D721Med (cell line): ENCODE data around the gene PTDSS2.

Source experiments
- DNase-seq: peaks from one replicate; pipeline ENCODE4 v3.0.0; 2011; ENCODE audit warnings: low spot score; ENCODE audit not compliant: insufficient read length
- FAIRE-seq: peaks from 2 replicates; lab custom pipeline; 2011; peaks lifted over from hg19 to GRCh38; lab: Jason Lieb, UNC
- TF ChIP-seq, protein P1 (sequence below): IDR thresholded peaks from 2 replicates; pipeline ENCODE4 v1.5.1; 2012; ENCODE audit warnings: mild to moderate bottlenecking, control low read depth; ENCODE audit not compliant: insufficient read depth; ENCODE audit errors: missing control alignments

Gene PTDSS2

GRCh38 chr11:405954-406795 is 43.9 kb upstream of the PTDSS2 start:
- TF ChIP-seq, protein P1, sequence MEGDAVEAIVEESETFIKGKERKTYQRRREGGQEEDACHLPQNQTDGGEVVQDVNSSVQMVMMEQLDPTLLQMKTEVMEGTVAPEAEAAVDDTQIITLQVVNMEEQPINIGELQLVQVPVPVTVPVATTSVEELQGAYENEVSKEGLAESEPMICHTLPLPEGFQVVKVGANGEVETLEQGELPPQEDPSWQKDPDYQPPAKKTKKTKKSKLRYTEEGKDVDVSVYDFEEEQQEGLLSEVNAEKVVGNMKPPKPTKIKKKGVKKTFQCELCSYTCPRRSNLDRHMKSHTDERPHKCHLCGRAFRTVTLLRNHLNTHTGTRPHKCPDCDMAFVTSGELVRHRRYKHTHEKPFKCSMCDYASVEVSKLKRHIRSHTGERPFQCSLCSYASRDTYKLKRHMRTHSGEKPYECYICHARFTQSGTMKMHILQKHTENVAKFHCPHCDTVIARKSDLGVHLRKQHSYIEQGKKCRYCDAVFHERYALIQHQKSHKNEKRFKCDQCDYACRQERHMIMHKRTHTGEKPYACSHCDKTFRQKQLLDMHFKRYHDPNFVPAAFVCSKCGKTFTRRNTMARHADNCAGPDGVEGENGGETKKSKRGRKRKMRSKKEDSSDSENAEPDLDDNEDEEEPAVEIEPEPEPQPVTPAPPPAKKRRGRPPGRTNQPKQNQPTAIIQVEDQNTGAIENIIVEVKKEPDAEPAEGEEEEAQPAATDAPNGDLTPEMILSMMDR, result no peak
- DNase-seq, result no peak
- no peak for FAIRE-seq

DNA sequence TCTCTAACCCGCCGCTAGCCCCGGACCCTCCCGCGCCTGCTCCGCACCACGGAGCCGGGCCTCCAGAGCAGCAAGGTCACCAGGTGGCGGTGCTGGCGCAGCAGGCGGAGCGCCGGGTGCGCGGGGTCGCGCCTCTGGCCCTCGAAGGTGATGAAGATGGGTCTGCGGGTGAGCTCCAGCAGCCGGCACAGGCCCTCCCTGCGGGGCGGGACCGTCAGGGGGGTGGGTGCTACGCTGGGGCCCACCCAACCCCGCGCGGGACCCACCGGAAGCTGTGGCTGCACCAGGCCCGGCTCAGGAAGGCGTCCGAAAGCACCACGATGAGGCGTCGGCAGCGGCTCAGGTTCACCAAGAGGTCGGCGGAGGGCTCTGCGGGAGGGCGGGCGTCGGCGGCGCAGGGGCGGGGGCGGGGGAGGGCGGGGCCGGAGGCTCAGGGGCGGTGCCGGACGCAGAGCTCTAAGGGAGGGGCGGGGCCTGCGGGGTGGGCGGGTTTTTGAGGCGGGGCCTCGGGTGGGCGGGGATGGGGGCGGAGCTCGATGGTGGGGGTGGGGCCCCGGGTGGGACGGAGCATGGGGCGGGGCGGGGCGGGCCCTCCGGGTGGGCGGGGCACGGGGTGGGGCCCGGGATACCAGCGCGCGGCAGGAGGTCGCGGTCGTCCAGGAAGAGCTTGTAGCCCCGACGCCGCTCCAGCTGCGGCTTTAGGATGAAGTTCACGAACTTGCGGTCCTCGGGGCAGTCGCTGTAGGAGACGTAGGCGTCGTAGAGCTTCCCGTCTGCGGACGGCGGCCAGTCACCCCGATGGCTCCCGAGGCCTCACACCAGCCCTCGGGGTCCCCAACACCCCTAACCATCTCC is 43.1 kb upstream of the PTDSS2 start:
- FAIRE-seq, result no peak
- TF ChIP-seq, protein P1, result peak; percentile 3
- DNase-seq, result no peak

DNA sequence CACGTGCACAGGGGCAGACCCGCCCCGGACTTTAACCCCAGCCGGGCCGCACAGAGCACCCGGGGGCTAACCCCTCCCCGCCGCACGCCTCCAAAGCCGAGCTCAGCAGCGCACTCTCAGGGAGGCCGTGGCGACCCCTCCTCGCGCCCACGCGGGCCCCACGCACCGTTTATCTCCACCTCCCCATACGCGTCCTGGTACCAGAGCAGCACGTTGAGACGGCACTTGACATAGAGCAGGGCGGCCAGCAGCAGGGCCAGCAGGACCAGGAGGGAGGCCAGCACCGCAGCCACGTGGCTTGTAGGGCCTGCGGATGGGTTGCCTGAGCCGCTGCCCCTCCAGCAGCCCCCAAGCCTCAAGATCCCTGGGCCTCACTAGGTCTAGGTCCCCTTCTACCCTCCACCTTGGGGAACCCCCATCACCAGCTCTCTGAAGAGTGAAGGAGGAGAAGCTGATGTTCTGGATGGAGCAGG is 42.4 kb upstream of the PTDSS2 start:
- FAIRE-seq (no peak), DNase-seq (no peak)
- TF ChIP-seq, protein P1, result no peak

DNA sequence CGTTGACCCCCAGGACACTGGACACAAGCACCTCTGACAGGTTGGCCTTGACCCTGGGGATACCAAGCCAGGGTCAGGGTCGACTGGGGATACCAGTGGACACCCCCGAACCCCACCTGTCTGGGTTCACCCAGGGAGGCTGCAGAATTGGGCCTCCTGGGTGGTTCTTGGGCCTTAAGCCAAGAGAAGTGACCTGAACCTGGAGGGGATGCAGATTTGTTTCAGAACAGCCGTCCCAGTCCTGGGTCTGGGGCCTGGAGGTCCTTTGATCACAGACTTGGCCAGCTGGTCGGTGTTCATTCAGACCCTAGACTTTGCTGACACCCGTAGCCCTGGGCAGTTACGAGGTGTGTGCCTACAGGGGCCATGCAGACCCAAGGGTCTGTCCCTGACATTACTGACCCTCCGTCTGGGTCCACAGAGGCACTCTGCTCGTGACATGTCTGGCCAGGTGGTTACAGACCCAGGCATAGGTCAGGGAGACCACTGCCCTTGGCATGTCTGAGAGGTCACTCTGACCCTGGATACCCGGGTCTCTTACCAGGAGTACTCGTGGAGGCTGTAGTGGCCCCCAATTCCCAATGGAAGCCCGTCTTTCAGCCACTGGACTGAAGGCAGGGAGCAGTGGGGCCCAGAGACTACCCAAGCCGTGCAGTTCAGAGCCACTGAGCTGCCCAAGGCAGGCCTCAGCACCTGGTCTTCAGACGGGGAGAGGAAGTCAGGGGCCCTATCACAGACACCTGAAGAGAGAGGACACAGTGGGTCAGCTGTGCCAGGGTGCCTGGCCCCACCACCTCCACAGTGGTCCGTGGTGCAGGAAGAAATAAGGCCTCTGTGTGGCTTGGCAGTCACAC is 41.7 kb upstream of the PTDSS2 start:
- FAIRE-seq, result no peak

DNA sequence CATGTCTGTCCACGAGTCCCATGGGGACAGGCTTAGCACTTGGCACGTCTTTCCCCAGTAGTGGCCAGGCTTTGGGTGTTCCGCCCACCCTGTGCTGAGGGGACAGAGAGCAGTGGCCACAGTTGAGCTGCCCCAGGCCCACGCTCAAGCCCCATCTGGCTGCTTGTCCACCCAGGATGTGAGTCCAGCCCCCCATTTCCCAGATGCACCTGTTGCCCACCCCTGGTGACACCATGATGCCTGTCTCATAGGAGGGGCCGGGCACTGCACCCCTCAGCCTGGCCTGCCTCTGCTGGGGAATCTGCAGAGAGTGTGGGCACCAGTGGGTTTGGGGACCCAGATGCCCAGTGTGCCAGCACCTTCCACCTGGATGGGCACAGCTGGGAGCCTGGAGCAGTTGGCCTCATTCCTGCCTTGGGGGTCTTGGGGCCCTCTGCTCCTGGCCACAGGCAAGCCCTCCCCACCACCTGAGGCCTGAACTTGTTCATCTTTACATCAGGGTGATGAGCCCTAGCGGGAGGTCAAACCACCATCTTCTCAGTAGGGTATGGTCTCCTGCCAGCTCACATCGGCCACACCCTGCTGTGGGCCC is 41.0 kb upstream of the PTDSS2 start:
- TF ChIP-seq, protein P1, result no peak
- DNase-seq (no peak), FAIRE-seq (no peak)

More for the DNA sequence above, 41.7 kb upstream of the PTDSS2 start:
- TF ChIP-seq, protein P1, result no peak
- no peak for DNase-seq
